Naive thymus-derived CD4-positive, alpha-beta T cell (primary cell): Measurements from ENCODE around the gene MBNL3. TPM values are rescaled to one million over a fixed set of nuclear protein-coding genes. Genes with fewer than 3 reads are reported as not detected.

Experiments
- ATAC-seq: fragments of 150-1000 bp; cut with Tn5 transposase; 2 replicates; pipeline ENCODE4 v1.10.0; 2021; ENCODE audit warnings: mild to moderate bottlenecking, moderate library complexity
- CTCF ChIA-PET: fragments of 350-600 bp; sonication (Branson Sonifier 250); formaldehyde crosslinking; loops from one replicate; lab custom pipeline; 2021; ENCODE audit warnings: antibody characterized with exemption; lab: Charles Lee
- POLR2A ChIA-PET: fragments of 350-600 bp; sonication (Branson Sonifier 250); formaldehyde crosslinking; loops from one replicate; lab custom pipeline; 2021; ENCODE audit warnings: antibody characterized with exemption, inconsistent platforms; lab: Charles Lee
- DNase-seq, 9 donors: peaks; one replicate each; pipeline versions ENCODE4 v3.0.0 to v3.0.0-alpha.2; 2020 to 2022; ENCODE audit warnings: mixed read lengths in 1 of 9
- H3K27ac ChIP-seq: one replicate; pipeline ENCODE4 v1.7.0; 2013; ENCODE audit warnings: mild to moderate bottlenecking, low read depth, low read length, moderate library complexity
- H3K27me3 ChIP-seq, 2 donors: one replicate each; pipeline ENCODE4 v1.7.0; 2013; ENCODE audit warnings: low read length in 2 of 2, mild to moderate bottlenecking in 2 of 2, moderate library complexity in 2 of 2; ENCODE audit not compliant: control insufficient read depth in 2 of 2, insufficient read depth in 2 of 2
- H3K36me3 ChIP-seq, 3 experiments: 1 replicate in 2 of 3; 2 replicates in 1 of 3; pipeline ENCODE4 v1.7.0; 2013; ENCODE audit warnings: low read length in 3 of 3, mild to moderate bottlenecking in 3 of 3, moderate library complexity in 1 of 3; ENCODE audit not compliant: insufficient read depth in 3 of 3, control insufficient read depth in 2 of 3
- H3K4me1 ChIP-seq, 2 donors: one replicate each; pipeline ENCODE4 v1.7.0; 2013; ENCODE audit warnings: low read length in 2 of 2, mild to moderate bottlenecking in 2 of 2, moderate library complexity in 1 of 2; ENCODE audit not compliant: control insufficient read depth in 2 of 2, insufficient read depth in 2 of 2
- H3K4me3 ChIP-seq: 2 replicates; pipeline ENCODE4 v1.7.0; 2013; ENCODE audit warnings: mild to moderate bottlenecking, low read length
- H3K9me3 ChIP-seq, 3 experiments: 1 replicate in 2 of 3; 2 replicates in 1 of 3; pipeline ENCODE4 v1.7.0; 2013; ENCODE audit warnings: low read length in 3 of 3; ENCODE audit not compliant: control insufficient read depth in 2 of 3
- H3K27ac Mint-ChIP-seq, 9 donors: one replicate each; pipeline ENCODE4 v1.8.0; 2020 to 2022; ENCODE audit warnings: mixed read lengths in 9 of 9, mild to moderate bottlenecking in 8 of 9, moderate library complexity in 5 of 9, inconsistent platforms in 2 of 9
- H3K27me3 Mint-ChIP-seq, 5 donors: one replicate each; pipeline ENCODE4 v1.8.0; 2021 to 2022; ENCODE audit warnings: mixed read lengths in 5 of 5, mild to moderate bottlenecking in 1 of 5
- H3K36me3 Mint-ChIP-seq, 5 donors: one replicate each; pipeline ENCODE4 v1.8.0; 2020 to 2022; ENCODE audit warnings: mixed read lengths in 5 of 5, mild to moderate bottlenecking in 3 of 5, inconsistent platforms in 1 of 5
- H3K4me1 Mint-ChIP-seq, 7 donors: one replicate each; pipeline ENCODE4 v1.8.0; 2020 to 2022; ENCODE audit warnings: mixed read lengths in 7 of 7, mild to moderate bottlenecking in 3 of 7, inconsistent platforms in 1 of 7
- H3K4me3 Mint-ChIP-seq, 10 donors: one replicate each; pipeline ENCODE4 v1.8.0; 2020 to 2022; ENCODE audit warnings: mild to moderate bottlenecking in 10 of 10, mixed read lengths in 10 of 10, moderate library complexity in 6 of 10, inconsistent platforms in 2 of 10
- H3K9me3 Mint-ChIP-seq, 11 donors: one replicate each; pipeline ENCODE4 v1.8.0; 2020 to 2022; ENCODE audit warnings: mixed read lengths in 11 of 11, mild to moderate bottlenecking in 4 of 11, inconsistent platforms in 1 of 11, moderate library complexity in 1 of 11
- intact Hi-C, 2 donors: fragments of 100-400 bp; cut with micrococcal nuclease; formaldehyde crosslinking; loops; one replicate each; pipeline ENCODE4 v1.15.1; 2023
- polyA plus RNA-seq, 2 donors: library from polyadenylated mRNA; unstranded; fragments of 300-500 nt; fragmentation: Illumina TruSeq; gene quantifications; one replicate each; pipeline ENCODE4 v1.2.3, GENCODE V29; 2021
- total RNA-seq, 6 experiments: library from RNA in 5 of 6; stranded (reverse) in 5 of 6; gene quantifications; 1 replicate in 5 of 6; 2 replicates in 1 of 6; pipeline ENCODE4 v1.2.3 and lab custom pipeline; 2021 to 2026

MBNL3 gene
- total and polyA plus RNA-seq, 7 experiments from 2014 or later = 20.8 to 38.5 (median 29.7) TPM

GRCh38 chrX:132406106-132406505, 82.7 kb downstream of the MBNL3 start:
- Mint-ChIP-seq H3K27ac (no peak overlapping the region), H3K4me3 (no peak overlapping the region), H3K27me3 (no peaks in the 10 kb centered on the region), H3K36me3 (peaks cover 0 to 10% (median 2%) of the 10 kb centered on the region in 5 donors), H3K4me1 (peaks cover 0 to 7% (median 0%) of the 10 kb centered on the region in 7 donors), H3K9me3 (peaks cover 0 to 1% (median 0%) of the 10 kb centered on the region in 11 donors)
- Histone ChIP-seq H3K4me3 (no peak overlapping the region), H3K36me3 (no peaks in the 10 kb centered on the region), H3K9me3 (no peaks in the 10 kb centered on the region), H3K27me3 (no peaks in the 10 kb centered on the region), H3K27ac (no peak overlapping the region), H3K4me1 (no peaks in the 10 kb centered on the region)
- DNase-seq = no peak
- CTCF ChIA-PET = no interaction called here
- ATAC-seq = no peak
- POLR2A ChIA-PET = no interaction called here
- intact Hi-C loops = no loop called here

- peaks cover 0 to 10% (median 2%) of the 10 kb centered on the region in 5 donors for H3K36me3 Mint-ChIP-seq
- peaks cover 0 to 1% (median 0%) of the 10 kb centered on the region in 11 donors for H3K9me3 Mint-ChIP-seq
- no peaks in the 10 kb centered on the region for H3K4me1 Mint-ChIP-seq
- no peaks in the 10 kb centered on the region for H3K9me3 ChIP-seq
- ChIA-PET CTCF (no interaction called here), POLR2A (no interaction called here)
- no peaks in the 10 kb centered on the region for H3K36me3 ChIP-seq
- DNase-seq (no peak), ATAC-seq (no peak)
- H3K27me3 ChIP-seq = no peaks in the 10 kb centered on the region
- no peaks in the 10 kb centered on the region for H3K4me1 ChIP-seq
- no peaks in the 10 kb centered on the region for H3K27me3 Mint-ChIP-seq
- H3K27ac Mint-ChIP-seq = no peak overlapping the region
- no peak overlapping the region for H3K4me3 Mint-ChIP-seq
- intact Hi-C loops = loop anchor here in 1 of 2 donors (5.0 kb wide), 1 partner anchor 78 kb away; no protein-coding TSS in a partner anchor
- no peak overlapping the region for H3K4me3 ChIP-seq
- H3K27ac ChIP-seq = no peak overlapping the region
Measured at GRCh38 chrX:132404266-132404665, 84.6 kb downstream of the MBNL3 start.

GRCh38 chrX:132401935-132402334, 86.9 kb downstream of the MBNL3 start:
- H3K36me3 ChIP-seq = no peaks in the 10 kb centered on the region
- no peaks in the 10 kb centered on the region for H3K27me3 ChIP-seq
- H3K4me3 ChIP-seq = no peak overlapping the region
- ChIA-PET CTCF (no interaction called here), POLR2A (no interaction called here)
- H3K4me3 Mint-ChIP-seq = no peak overlapping the region
- H3K4me1 ChIP-seq = no peaks in the 10 kb centered on the region
- no peak overlapping the region for H3K27ac ChIP-seq
- H3K4me1 Mint-ChIP-seq = peaks cover 0 to 4% (median 0%) of the 10 kb centered on the region in 7 donors
- H3K27ac Mint-ChIP-seq = no peak overlapping the region
- H3K27me3 Mint-ChIP-seq = no peaks in the 10 kb centered on the region
- H3K36me3 Mint-ChIP-seq = peaks cover 0 to 10% (median 2%) of the 10 kb centered on the region in 5 donors
- no peaks in the 10 kb centered on the region for H3K9me3 ChIP-seq
- ATAC-seq (no peak), DNase-seq (no peak)
- intact Hi-C loops = loop anchor here in 1 of 2 donors (5.0 kb wide), 1 partner anchor 80 kb away; no protein-coding TSS in a partner anchor
- H3K9me3 Mint-ChIP-seq = peaks cover 0 to 1% (median 0%) of the 10 kb centered on the region in 11 donors

- no peak overlapping the region for H3K27ac Mint-ChIP-seq
- H3K36me3 ChIP-seq = no peaks in the 10 kb centered on the region
- no peak for ATAC-seq
- no peaks in the 10 kb centered on the region for H3K27me3 ChIP-seq
- ChIA-PET POLR2A (no interaction called here), CTCF (no interaction called here)
- peaks cover 0 to 4% (median 0%) of the 10 kb centered on the region in 7 donors for H3K4me1 Mint-ChIP-seq
- no peaks in the 10 kb centered on the region for H3K9me3 ChIP-seq
- H3K4me3 Mint-ChIP-seq = no peak overlapping the region
- no peak overlapping the region for H3K27ac ChIP-seq
- no peaks in the 10 kb centered on the region for H3K4me1 ChIP-seq
- H3K4me3 ChIP-seq = no peak overlapping the region
- intact Hi-C loops = loop anchor here in 1 of 2 donors (5.0 kb wide), 1 partner anchor 82 kb away; no protein-coding TSS in a partner anchor
- peaks cover 0 to 1% (median 0%) of the 10 kb centered on the region in 11 donors for H3K9me3 Mint-ChIP-seq
- no peaks in the 10 kb centered on the region for H3K27me3 Mint-ChIP-seq
- H3K36me3 Mint-ChIP-seq = peaks cover 0 to 8% (median 2%) of the 10 kb centered on the region in 5 donors
- no peak for DNase-seq
Measured at GRCh38 chrX:132400706-132401105, 88.1 kb downstream of the MBNL3 start.

DNA sequence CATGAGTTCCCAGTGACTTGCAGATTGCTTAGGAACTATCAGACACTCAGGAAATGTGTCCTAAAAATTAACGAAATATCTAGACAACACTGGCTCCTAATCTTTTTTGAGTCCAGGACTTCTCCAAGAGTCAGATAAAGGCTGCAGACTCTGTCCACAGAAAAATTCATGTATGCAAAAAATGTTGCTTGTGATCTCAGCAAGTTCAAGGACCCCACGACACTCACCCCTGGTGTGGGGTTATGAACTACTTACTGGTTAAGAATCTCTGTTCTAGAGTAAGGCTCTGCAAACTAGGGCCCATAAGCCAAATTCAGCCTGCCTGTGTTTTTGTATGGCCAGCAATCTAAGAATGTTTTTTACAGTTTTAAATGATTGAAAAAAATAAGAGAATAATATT, 93.2 kb downstream of the MBNL3 start:
- no peak for DNase-seq
- Mint-ChIP-seq H3K36me3 (peaks cover 0 to 4% (median 0%) of the 10 kb centered on the region in 5 donors), H3K4me1 (peaks cover 0 to 4% (median 0%) of the 10 kb centered on the region in 7 donors), H3K27ac (no peak overlapping the region), H3K9me3 (no peaks in the 10 kb centered on the region), H3K27me3 (no peaks in the 10 kb centered on the region), H3K4me3 (no peak overlapping the region)
- no peaks in the 10 kb centered on the region for H3K36me3 ChIP-seq
- CTCF ChIA-PET = no interaction called here
- H3K27ac ChIP-seq = no peak overlapping the region
- H3K9me3 ChIP-seq = no peaks in the 10 kb centered on the region
- no peaks in the 10 kb centered on the region for H3K4me1 ChIP-seq
- POLR2A ChIA-PET = no interaction called here
- no peak overlapping the region for H3K4me3 ChIP-seq
- no peaks in the 10 kb centered on the region for H3K27me3 ChIP-seq
- ATAC-seq = no peak
- intact Hi-C loops = no loop called here

DNA sequence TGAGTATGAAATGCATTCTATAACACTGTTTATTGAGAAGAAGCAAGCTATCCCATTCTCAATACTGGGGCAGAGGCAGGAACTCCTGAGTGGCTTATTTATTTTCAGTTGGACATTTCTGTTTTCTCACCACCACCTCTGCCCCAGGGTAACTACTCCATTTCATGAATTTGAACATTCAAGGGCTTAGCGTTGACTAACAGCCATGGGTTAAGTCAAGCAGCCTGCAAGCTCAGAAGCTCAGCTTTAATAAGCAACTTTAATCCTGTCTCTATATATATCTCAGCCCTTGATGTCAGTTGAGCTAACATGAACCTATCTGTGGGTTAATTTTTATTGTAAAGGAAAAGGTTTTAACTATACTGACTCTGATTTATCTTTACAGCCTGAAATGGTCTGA, 93.8 kb downstream of the MBNL3 start:
- H3K27ac Mint-ChIP-seq = no peak overlapping the region
- Histone ChIP-seq H3K9me3 (no peaks in the 10 kb centered on the region), H3K36me3 (no peaks in the 10 kb centered on the region), H3K27me3 (no peaks in the 10 kb centered on the region), H3K4me3 (no peak overlapping the region), H3K4me1 (no peaks in the 10 kb centered on the region), H3K27ac (no peak overlapping the region)
- no peaks in the 10 kb centered on the region for H3K9me3 Mint-ChIP-seq
- intact Hi-C loops = no loop called here
- peaks cover 0 to 4% (median 0%) of the 10 kb centered on the region in 7 donors for H3K4me1 Mint-ChIP-seq
- ChIA-PET POLR2A (no interaction called here), CTCF (no interaction called here)
- ATAC-seq = no peak
- no peak overlapping the region for H3K4me3 Mint-ChIP-seq
- peaks cover 0 to 4% (median 0%) of the 10 kb centered on the region in 5 donors for H3K36me3 Mint-ChIP-seq
- no peaks in the 10 kb centered on the region for H3K27me3 Mint-ChIP-seq
- no peak for DNase-seq

DNA sequence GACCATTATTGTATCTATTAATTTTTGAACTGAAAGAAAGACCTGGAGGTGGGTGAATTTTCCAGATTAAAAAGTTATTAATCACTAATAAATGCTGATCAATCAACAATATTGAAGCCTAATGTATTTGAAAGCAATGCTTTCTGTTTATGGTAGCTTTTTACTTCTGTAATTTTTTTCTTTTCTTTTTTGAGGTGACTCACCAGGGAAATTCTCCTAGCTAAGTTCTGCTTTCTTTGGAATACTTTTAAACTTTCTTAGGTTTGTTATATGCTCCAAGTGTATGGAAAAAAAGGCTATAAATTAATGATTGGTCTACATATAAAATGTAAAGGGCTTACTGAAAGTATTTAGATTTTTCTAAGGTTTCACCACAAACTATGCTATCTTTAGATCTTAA, 94.2 kb downstream of the MBNL3 start:
- Histone ChIP-seq H3K36me3 (no peaks in the 10 kb centered on the region), H3K4me3 (no peak overlapping the region), H3K27ac (no peak overlapping the region), H3K4me1 (no peaks in the 10 kb centered on the region), H3K27me3 (no peaks in the 10 kb centered on the region), H3K9me3 (no peaks in the 10 kb centered on the region)
- POLR2A ChIA-PET = no interaction called here
- peaks cover 0 to 4% (median 0%) of the 10 kb centered on the region in 5 donors for H3K36me3 Mint-ChIP-seq
- CTCF ChIA-PET = no interaction called here
- no peak for ATAC-seq
- peaks cover 0 to 4% (median 0%) of the 10 kb centered on the region in 7 donors for H3K4me1 Mint-ChIP-seq
- H3K27me3 Mint-ChIP-seq = no peaks in the 10 kb centered on the region
- no peak for DNase-seq
- H3K27ac Mint-ChIP-seq = no peak overlapping the region
- intact Hi-C loops = no loop called here
- no peak overlapping the region for H3K4me3 Mint-ChIP-seq
- no peaks in the 10 kb centered on the region for H3K9me3 Mint-ChIP-seq
